ENCODE data around the gene RNF182. TPM values are rescaled to one million over a fixed set of nuclear protein-coding genes. Genes with fewer than 3 reads are reported as not detected.

Gene RNF182
- total and polyA plus RNA-seq, 10 donors = 0.02 to 3.6 (median 0.33) TPM; not detected in 3

GRCh38 chr6:13913226-13914001 lies 11.3 kb upstream of the RNF182 start:
- TF ChIP-seq POLR2AphosphoS5 (IDR thresholded peaks at IDR 0.05) (no peak), POLR2A (IDR thresholded peaks at IDR 0.05) (no peak), CTCF (IDR thresholded peaks at IDR 0.05 in 8 of 11, conservative IDR thresholded peaks at IDR 0.05 in 3 of 11) (no peak)

GRCh38 chr6:13914351-13914750 lies 10.4 kb upstream of the RNF182 start:
- H3K36me3 ChIP-seq = no peaks in the 10 kb centered on the region
- DNase-seq = no peak
- H3K4me3 ChIP-seq = no peak overlapping the region
- H3K9me3 ChIP-seq = no peaks in the 10 kb centered on the region
- no peak overlapping the region for H3K27ac ChIP-seq
- peaks cover 0 to 9% (median 0%) of the 10 kb centered on the region in 7 donors for H3K27me3 ChIP-seq (replicated peaks in 1 of 7)
- no peaks in the 10 kb centered on the region for H3K4me1 ChIP-seq
- TF ChIP-seq POLR2AphosphoS5 (IDR thresholded peaks at IDR 0.05) (no peak), POLR2A (IDR thresholded peaks at IDR 0.05) (no peak), CTCF (IDR thresholded peaks at IDR 0.05 in 8 of 11, conservative IDR thresholded peaks at IDR 0.05 in 3 of 11) (no peak)
- intact Hi-C loops (cut with DNase I; ENCODE audit: low total_unique reads) = loop anchor here (5.0 kb wide), 1 partner anchor 153 kb away; no protein-coding TSS in a partner anchor
- 40 to 93% (median 63%) methylated on average over 2 of the region's 2 CpGs for WGBS, 5 donors

More at GRCh38 chr6:13913226-13914001, 11.3 kb upstream of the RNF182 start:
- intact Hi-C loops (cut with DNase I; ENCODE audit: low total_unique reads) = loop anchor here (5.0 kb wide), 1 partner anchor 154 kb away; no protein-coding TSS in a partner anchor
- Histone ChIP-seq H3K9me3 (no peaks in the 10 kb centered on the region), H3K4me3 (no peak overlapping the region), H3K4me1 (peaks cover 0 to 5% (median 0%) of the 10 kb centered on the region in 6 donors), H3K27ac (no peak overlapping the region), H3K27me3 (replicated peaks in 1 of 7) (peaks cover 0 to 9% (median 0%) of the 10 kb centered on the region in 7 donors), H3K36me3 (no peaks in the 10 kb centered on the region)
- WGBS, 5 donors = 66 to 77% (median 74%) methylated on average over 8 of the region's 8 CpGs
- DNase-seq = no peak

- Histone ChIP-seq H3K27me3 (replicated peaks in 1 of 7) (peaks cover 0 to 13% (median 0%) of the 10 kb centered on the region in 7 donors), H3K9me3 (no peaks in the 10 kb centered on the region), H3K4me1 (no peaks in the 10 kb centered on the region), H3K4me3 (no peak overlapping the region), H3K36me3 (no peaks in the 10 kb centered on the region), H3K27ac (no peak overlapping the region)
- intact Hi-C loops (cut with DNase I; ENCODE audit: low total_unique reads) = no loop called here
- TF ChIP-seq CTCF (IDR thresholded peaks at IDR 0.05 in 8 of 11, conservative IDR thresholded peaks at IDR 0.05 in 3 of 11) = no peak
- no peak for TF ChIP-seq POLR2AphosphoS5 (IDR thresholded peaks at IDR 0.05)
- TF ChIP-seq POLR2A (IDR thresholded peaks at IDR 0.05) = no peak
- 86 to 94% (median 88%) methylated on average over 3 of the region's 3 CpGs for WGBS, 5 donors
- DNase-seq = no peak
Observed at GRCh38 chr6:13915561-13916229, 9.1 kb upstream of the RNF182 start.
